Esophagus (tissue), 2 donors: ENCODE results near the gene SNU13. TPM values are rescaled to one million over a fixed set of nuclear protein-coding genes. Genes with fewer than 3 reads are reported as not detected.
"Not testable (repeated sequence)": the region's sequence is repeated elsewhere in the genome, so short reads cannot be mapped to it uniquely, and the experiment has no call there.

Experiments used
- H3K27ac ChIP-seq, 2 donors: one replicate each; pipeline ENCODE4 v1.5.1; 2013; ENCODE audit warnings: low read depth in 2 of 2, mild to moderate bottlenecking in 2 of 2, inconsistent platforms in 1 of 2, low read length in 1 of 2, moderate library complexity in 1 of 2
- H3K27me3 ChIP-seq, 2 donors: one replicate each; pipeline ENCODE4 v1.6.1; 2013; ENCODE audit warnings: low read length in 2 of 2, control low read depth in 1 of 2, mild to moderate bottlenecking in 1 of 2; ENCODE audit not compliant: insufficient read depth in 2 of 2, control insufficient read depth in 1 of 2
- H3K36me3 ChIP-seq, 2 donors: one replicate each; pipeline ENCODE4 v1.6.1; 2013; ENCODE audit warnings: low read length in 1 of 2; ENCODE audit not compliant: control insufficient read depth in 2 of 2, insufficient read depth in 2 of 2
- H3K4me1 ChIP-seq, 2 donors: one replicate each; pipeline ENCODE4 v1.6.1; 2013; ENCODE audit warnings: low read length in 1 of 2; ENCODE audit not compliant: control insufficient read depth in 2 of 2, insufficient read depth in 2 of 2
- H3K4me3 ChIP-seq, 2 donors: one replicate each; pipeline ENCODE4 v1.5.1; 2013; ENCODE audit warnings: low read length in 2 of 2, mild to moderate bottlenecking in 2 of 2, low read depth in 1 of 2, moderate library complexity in 1 of 2
- H3K9me3 ChIP-seq, 2 donors: one replicate each; pipeline ENCODE4 v1.6.1; 2013; ENCODE audit warnings: mild to moderate bottlenecking in 2 of 2, low read depth in 1 of 2, low read length in 1 of 2, moderate library complexity in 1 of 2; ENCODE audit not compliant: control insufficient read depth in 2 of 2, insufficient read depth in 1 of 2
- WGBS, 2 donors: extraction: QIAGEN DNeasy Blood & Tissue Kit; methylation state at CpG; one replicate each; pipeline ENCODE4 v1.1.7; 2013; 5-methylcytosine and 5-hydroxymethylcytosine counted together
- polyA plus RNA-seq, 2 donors: library from polyadenylated mRNA; stranded (reverse); fragments of 200-250 nt; gene quantifications; one replicate each; pipeline ENCODE4 v1.2.3, GENCODE V29; 2013
- donor health status: healthy with polysubstance abuse.
- donor health status: Bipolar disorder and iron deficiency.

Gene SNU13
- polyA plus RNA-seq, 2 donors: 95.9 to 110 TPM

- H3K27me3 ChIP-seq: no peaks in the 10 kb centered on the region
- H3K27ac ChIP-seq: no peak overlapping the region
- no peaks in the 10 kb centered on the region for H3K9me3 ChIP-seq
- WGBS, 2 donors: 80% methylated on average over 3 of the region's 3 CpGs
- H3K36me3 ChIP-seq: peaks cover 0 to 9% of the 10 kb centered on the region in 2 donors
- no peaks in the 10 kb centered on the region for H3K4me1 ChIP-seq
- H3K4me3 ChIP-seq: no peak overlapping the region
These were observed 5.1 kb downstream of the SNU13 start for GRCh38 chr22:41683616-41684015.

- H3K36me3 ChIP-seq: peaks cover 0 to 14% of the 10 kb centered on the region in 2 donors
- WGBS, 2 donors: 90 to 91% methylated on average over 9 of the region's 9 CpGs
- H3K4me1 ChIP-seq: no peaks in the 10 kb centered on the region
- no peaks in the 10 kb centered on the region for H3K27me3 ChIP-seq
- no peak overlapping the region for H3K4me3 ChIP-seq
- H3K9me3 ChIP-seq: no peaks in the 10 kb centered on the region
- H3K27ac ChIP-seq: peak overlapping the region in 1 of 2 donors; percentile 14
These were observed 5.6 kb downstream of the SNU13 start for GRCh38 chr22:41683052-41683451.

- peaks cover 0 to 14% of the 10 kb centered on the region in 2 donors for H3K36me3 ChIP-seq
- peak overlapping the region; percentile 47 to 77 for H3K4me3 ChIP-seq
- peak overlapping the region; percentile 75 for H3K27ac ChIP-seq
- no peaks in the 10 kb centered on the region for H3K27me3 ChIP-seq
- no peaks in the 10 kb centered on the region for H3K4me1 ChIP-seq
- H3K9me3 ChIP-seq: no peaks in the 10 kb centered on the region
- WGBS, 2 donors: 47 to 48% methylated on average over 50 of the region's 50 CpGs
These were observed 6.4 kb downstream of the SNU13 start for GRCh38 chr22:41682033-41682807.

GRCh38 chr22:41681616-41682015 is 7.1 kb downstream of the SNU13 start:
- 56 to 57% methylated on average over 14 of the region's 14 CpGs for WGBS, 2 donors
- no peak overlapping the region for H3K27ac ChIP-seq
- H3K27me3 ChIP-seq: no peaks in the 10 kb centered on the region
- H3K4me1 ChIP-seq: no peaks in the 10 kb centered on the region
- peak overlapping the region; percentile 47 to 77 for H3K4me3 ChIP-seq
- H3K9me3 ChIP-seq: no peaks in the 10 kb centered on the region
- H3K36me3 ChIP-seq: peaks cover 0 to 14% of the 10 kb centered on the region in 2 donors

GRCh38 chr22:41676134-41676533 is 12.5 kb downstream of the SNU13 start:
- H3K36me3 ChIP-seq: peaks cover 0 to 18% of the 10 kb centered on the region in 2 donors
- H3K4me3 ChIP-seq: no peak overlapping the region
- no peaks in the 10 kb centered on the region for H3K4me1 ChIP-seq
- H3K27ac ChIP-seq: no peak overlapping the region
- no peaks in the 10 kb centered on the region for H3K9me3 ChIP-seq
- WGBS, 2 donors: 85 to 94% methylated on average over 4 of the region's 4 CpGs
- no peaks in the 10 kb centered on the region for H3K27me3 ChIP-seq

GRCh38 chr22:41674846-41675340 is 13.8 kb downstream of the SNU13 start:
- 85 to 87% methylated on average over 12 of the region's 12 CpGs for WGBS, 2 donors
- Histone ChIP-seq H3K27me3 (no peaks in the 10 kb centered on the region), H3K27ac (no peak overlapping the region), H3K36me3 (peaks cover 0 to 16% of the 10 kb centered on the region in 2 donors), H3K4me3 (no peak overlapping the region), H3K4me1 (no peaks in the 10 kb centered on the region), H3K9me3 (no peaks in the 10 kb centered on the region)

GRCh38 chr22:41672780-41673509 is 15.7 kb downstream of the SNU13 start:
- H3K27me3 ChIP-seq: no peaks in the 10 kb centered on the region
- no peak overlapping the region for H3K4me3 ChIP-seq
- peaks cover 0 to 9% of the 10 kb centered on the region in 2 donors for H3K36me3 ChIP-seq
- H3K9me3 ChIP-seq: no peaks in the 10 kb centered on the region
- H3K4me1 ChIP-seq: no peaks in the 10 kb centered on the region
- WGBS, 2 donors: 65 to 70% methylated on average over 6 of the region's 6 CpGs
- no peak overlapping the region for H3K27ac ChIP-seq

GRCh38 chr22:41672096-41672495 is 16.6 kb downstream of the SNU13 start:
- H3K9me3 ChIP-seq, H3K4me3 ChIP-seq, H3K36me3 ChIP-seq, H3K27me3 ChIP-seq, H3K4me1 ChIP-seq: not testable (repeated sequence)
- peak overlapping the region in 1 of 2 donors; percentile 53 for H3K27ac ChIP-seq
- WGBS, 2 donors: 69 to 77% methylated on average over 10 of the region's 10 CpGs

- H3K9me3 ChIP-seq: no peaks in the 10 kb centered on the region
- H3K27me3 ChIP-seq: no peaks in the 10 kb centered on the region
- no peaks in the 10 kb centered on the region for H3K4me1 ChIP-seq
- H3K36me3 ChIP-seq: peaks cover 0 to 3% of the 10 kb centered on the region in 2 donors
- WGBS, 2 donors: 86% methylated on average over 21 of the region's 21 CpGs
- H3K4me3 ChIP-seq: no peak overlapping the region
- no peak overlapping the region for H3K27ac ChIP-seq
These were observed 19.4 kb downstream of the SNU13 start for GRCh38 chr22:41668971-41669911.
